Progenitor cell of endocrine pancreas (in vitro differentiated cells): ENCODE data around the gene BCAR3. TPM values are rescaled to one million over a fixed set of nuclear protein-coding genes. Genes with fewer than 3 reads are reported as not detected.

Experiments used
- DNase-seq: peaks from one replicate; pipeline ENCODE4 v3.0.0; 2021; ENCODE audit warnings: low spot score; ENCODE audit not compliant: unreplicated experiment
- H3K27ac Mint-ChIP-seq: 2 replicates; pipeline ENCODE4 v1.8.0; 2021; ENCODE audit warnings: mild to moderate bottlenecking, moderate library complexity, mixed read lengths
- H3K27me3 Mint-ChIP-seq: 2 replicates; pipeline ENCODE4 v1.8.0; 2021; ENCODE audit warnings: mixed read lengths
- H3K36me3 Mint-ChIP-seq: 2 replicates; pipeline ENCODE4 v1.8.0; 2022; ENCODE audit warnings: mixed read lengths; ENCODE audit not compliant: insufficient read depth
- H3K4me1 Mint-ChIP-seq: 2 replicates; pipeline ENCODE4 v1.8.0; 2021; ENCODE audit warnings: low read depth, mixed read lengths
- H3K4me3 Mint-ChIP-seq: 2 replicates; pipeline ENCODE4 v1.8.0; 2021; ENCODE audit warnings: low read depth, mild to moderate bottlenecking, moderate library complexity, mixed read lengths
- H3K9me3 Mint-ChIP-seq: 2 replicates; pipeline ENCODE4 v1.8.0; 2021; ENCODE audit warnings: low read depth, mixed read lengths
- total RNA-seq: library from RNA; stranded (reverse); gene quantifications from 2 replicates; pipeline ENCODE4 v1.2.1, GENCODE V29; 2021
- TF ChIP-seq, protein P1 (sequence below): fragments of 200-600 bp; sonication (generic); IDR thresholded peaks from one replicate; pipeline ENCODE4 v1.5.0; 2021; ENCODE audit warnings: antibody characterized with exemption, mild to moderate bottlenecking; ENCODE audit not compliant: unreplicated experiment

Gene BCAR3
- total RNA-seq, 1 donor from 2014 or later = 7.1 TPM

DNA sequence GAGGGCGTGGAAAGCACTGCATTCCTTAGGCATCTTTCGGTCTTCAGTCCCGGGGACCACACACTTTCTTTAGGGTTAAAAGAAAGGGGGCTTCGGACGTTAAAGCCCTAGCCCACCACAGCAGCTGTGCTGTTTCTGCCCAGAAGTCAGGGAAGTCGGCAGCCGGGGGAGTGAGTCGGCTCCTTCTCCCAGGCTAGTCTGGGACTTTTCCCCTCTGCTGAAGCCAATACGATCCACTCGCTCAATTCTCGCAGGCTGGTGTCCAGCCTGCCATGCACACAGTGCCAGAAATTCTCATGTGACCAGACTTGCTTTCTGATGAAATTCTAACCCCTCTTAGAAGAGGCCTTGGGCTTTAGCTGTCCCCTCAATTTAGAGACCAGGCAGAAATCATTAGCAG is 67.7 kb downstream of the BCAR3 start:
- Mint-ChIP-seq H3K9me3 (no peaks in the 10 kb centered on the region), H3K36me3 (no peaks in the 10 kb centered on the region), H3K4me3 (peak overlapping the region; percentile 51), H3K4me1 (peaks cover 54% of the 10 kb centered on the region), H3K27ac (peak overlapping the region; percentile 39), H3K27me3 (no peaks in the 10 kb centered on the region)
- TF ChIP-seq, protein P1, sequence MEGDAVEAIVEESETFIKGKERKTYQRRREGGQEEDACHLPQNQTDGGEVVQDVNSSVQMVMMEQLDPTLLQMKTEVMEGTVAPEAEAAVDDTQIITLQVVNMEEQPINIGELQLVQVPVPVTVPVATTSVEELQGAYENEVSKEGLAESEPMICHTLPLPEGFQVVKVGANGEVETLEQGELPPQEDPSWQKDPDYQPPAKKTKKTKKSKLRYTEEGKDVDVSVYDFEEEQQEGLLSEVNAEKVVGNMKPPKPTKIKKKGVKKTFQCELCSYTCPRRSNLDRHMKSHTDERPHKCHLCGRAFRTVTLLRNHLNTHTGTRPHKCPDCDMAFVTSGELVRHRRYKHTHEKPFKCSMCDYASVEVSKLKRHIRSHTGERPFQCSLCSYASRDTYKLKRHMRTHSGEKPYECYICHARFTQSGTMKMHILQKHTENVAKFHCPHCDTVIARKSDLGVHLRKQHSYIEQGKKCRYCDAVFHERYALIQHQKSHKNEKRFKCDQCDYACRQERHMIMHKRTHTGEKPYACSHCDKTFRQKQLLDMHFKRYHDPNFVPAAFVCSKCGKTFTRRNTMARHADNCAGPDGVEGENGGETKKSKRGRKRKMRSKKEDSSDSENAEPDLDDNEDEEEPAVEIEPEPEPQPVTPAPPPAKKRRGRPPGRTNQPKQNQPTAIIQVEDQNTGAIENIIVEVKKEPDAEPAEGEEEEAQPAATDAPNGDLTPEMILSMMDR = no peak
- no peak for DNase-seq

DNA sequence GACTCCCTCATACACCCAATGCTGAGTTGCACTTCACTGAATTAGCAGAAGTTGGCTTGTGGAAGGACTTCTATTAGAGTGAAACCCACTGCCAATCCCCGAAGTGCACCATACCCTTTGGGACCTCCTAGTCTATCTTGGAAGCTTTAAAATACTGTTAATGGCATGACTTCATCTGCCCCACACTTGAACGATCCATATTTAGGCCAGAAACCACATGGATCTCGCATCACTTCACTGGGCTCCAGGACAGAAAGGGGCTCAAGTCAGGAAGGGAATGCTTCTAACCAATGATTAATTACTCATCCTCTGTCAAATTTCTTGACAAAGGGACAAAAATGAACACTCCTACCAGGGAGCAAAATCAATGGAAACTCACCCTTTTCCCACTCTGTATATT is 69.1 kb downstream of the BCAR3 start:
- Mint-ChIP-seq H3K27ac (peak overlapping the region; percentile 59), H3K4me1 (peaks cover 43% of the 10 kb centered on the region), H3K27me3 (no peaks in the 10 kb centered on the region), H3K9me3 (no peaks in the 10 kb centered on the region), H3K36me3 (no peaks in the 10 kb centered on the region), H3K4me3 (peak overlapping the region; percentile 52)
- TF ChIP-seq, protein P1 = no peak
- no peak for DNase-seq

DNA sequence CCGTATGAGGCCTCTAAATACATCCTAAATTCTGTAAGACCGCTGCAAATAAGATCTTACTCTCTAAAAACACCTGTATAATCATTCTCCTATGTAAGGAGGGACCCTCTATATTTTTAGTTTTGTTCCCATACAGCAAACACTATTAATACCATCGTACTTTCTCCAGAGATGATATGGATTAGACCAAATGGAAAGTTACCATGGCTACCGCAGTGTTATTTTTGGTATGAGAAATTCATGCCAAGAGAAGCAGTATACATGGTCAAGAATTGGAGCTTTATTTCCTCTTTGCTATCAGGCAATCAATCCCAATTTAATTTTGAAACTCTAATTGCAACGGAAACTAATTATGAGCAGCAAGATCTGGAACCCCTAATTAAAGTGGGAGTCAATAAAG is 70.0 kb downstream of the BCAR3 start:
- no peak for DNase-seq
- no peak overlapping the region for H3K27ac Mint-ChIP-seq
- H3K4me1 Mint-ChIP-seq = peaks cover 37% of the 10 kb centered on the region

DNA sequence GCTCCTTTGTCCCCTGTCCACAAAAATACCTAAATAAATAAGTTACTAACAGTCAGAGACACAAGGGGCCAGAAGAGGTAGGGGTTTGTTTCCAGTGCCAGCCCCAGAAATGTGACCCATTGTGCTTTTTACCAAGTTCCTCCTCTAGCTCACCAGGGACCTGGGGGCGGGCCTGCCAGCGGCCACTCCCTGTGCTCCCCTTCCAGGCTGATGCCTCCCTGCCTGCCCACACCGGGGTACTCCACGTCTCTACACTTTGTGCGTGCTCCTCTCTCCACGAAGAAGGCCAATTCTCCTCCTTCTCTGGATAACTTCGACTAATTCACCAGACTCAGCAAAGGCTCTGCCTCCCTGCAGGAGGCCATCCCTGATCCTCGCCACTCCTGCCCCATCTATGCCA is 72.1 kb downstream of the BCAR3 start:
- H3K27me3 Mint-ChIP-seq = no peaks in the 10 kb centered on the region
- no peak overlapping the region for H3K4me3 Mint-ChIP-seq
- TF ChIP-seq, protein P1 = no peak
- no peak overlapping the region for H3K27ac Mint-ChIP-seq
- peaks cover 33% of the 10 kb centered on the region for H3K4me1 Mint-ChIP-seq
- H3K9me3 Mint-ChIP-seq = no peaks in the 10 kb centered on the region
- no peaks in the 10 kb centered on the region for H3K36me3 Mint-ChIP-seq
- DNase-seq = no peak

More for the DNA sequence above, 70.0 kb downstream of the BCAR3 start:
- no peaks in the 10 kb centered on the region for H3K9me3 Mint-ChIP-seq
- no peaks in the 10 kb centered on the region for H3K27me3 Mint-ChIP-seq
- peak overlapping the region; percentile 52 for H3K4me3 Mint-ChIP-seq
- H3K36me3 Mint-ChIP-seq = no peaks in the 10 kb centered on the region
- TF ChIP-seq, protein P1 = no peak

DNA sequence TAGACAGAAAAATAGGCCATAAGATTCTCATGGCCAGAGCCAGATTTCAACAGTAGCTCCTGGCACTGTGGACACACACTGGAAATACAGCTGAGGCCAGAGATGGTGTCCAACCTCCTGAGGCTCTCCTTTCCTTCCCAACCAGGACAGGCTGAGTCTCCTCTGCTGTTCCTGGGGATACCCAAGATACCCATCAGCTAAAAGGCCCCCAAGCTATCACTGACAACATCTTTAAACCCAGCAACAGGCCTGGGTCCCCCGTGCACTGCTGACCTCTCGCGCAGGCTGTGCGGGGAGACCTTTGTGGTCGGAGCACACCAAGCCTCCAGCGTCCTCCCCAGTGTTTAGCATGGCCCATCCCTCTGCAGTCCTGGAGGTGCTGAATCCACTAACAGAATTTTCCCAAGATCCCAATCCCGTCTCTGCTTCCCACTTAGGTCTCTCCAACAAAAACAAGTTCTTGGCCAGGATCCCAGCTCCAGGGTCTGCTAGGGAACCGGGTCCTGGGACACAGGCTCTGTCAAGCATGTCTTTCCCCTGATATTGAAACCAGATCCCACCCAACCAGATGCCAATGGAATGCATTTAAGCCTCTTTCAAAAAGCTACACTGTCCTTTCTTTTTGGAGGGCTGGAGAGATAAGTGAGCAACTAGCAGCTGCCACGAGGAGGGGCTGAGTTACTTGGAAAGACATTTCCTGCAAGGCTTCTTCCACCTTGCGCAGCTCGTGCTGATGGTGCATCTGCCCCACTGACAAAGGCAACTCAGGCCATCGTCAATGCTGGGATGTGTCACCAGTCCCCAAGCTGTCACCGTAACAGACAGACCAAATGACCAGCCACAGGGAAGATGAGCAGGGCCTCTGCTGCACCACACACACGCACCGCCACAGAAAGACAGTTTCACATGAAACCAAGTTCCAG is 73.2 kb downstream of the BCAR3 start:
- peak overlapping the region; percentile 57 for H3K27ac Mint-ChIP-seq
- TF ChIP-seq, protein P1 = no peak
- peaks cover 31% of the 10 kb centered on the region for H3K4me1 Mint-ChIP-seq
- no peak overlapping the region for H3K4me3 Mint-ChIP-seq
- no peaks in the 10 kb centered on the region for H3K27me3 Mint-ChIP-seq
- DNase-seq = no peak
- no peaks in the 10 kb centered on the region for H3K36me3 Mint-ChIP-seq
- no peaks in the 10 kb centered on the region for H3K9me3 Mint-ChIP-seq
